Liver (tissue), 9 donors: Measurements from ENCODE around the gene ITPRID1. TPM values are rescaled to one million over a fixed set of nuclear protein-coding genes. Genes with fewer than 3 reads are reported as not detected.

ENCODE experiments used
- DNase-seq: peaks from one replicate; pipeline ENCODE4 v3.0.0-alpha.2; 2017; ENCODE audit warnings: low spot score
- H3K27ac ChIP-seq, 2 donors: one replicate each; pipeline ENCODE4 v1.7.0; 2013; ENCODE audit warnings: inconsistent platforms in 2 of 2, low read length in 2 of 2, control low read depth in 1 of 2, low read depth in 1 of 2, mild to moderate bottlenecking in 1 of 2
- H3K27me3 ChIP-seq, 4 donors: one replicate each; pipeline versions ENCODE4 v1.6.1 to v1.7.0; 2013; ENCODE audit warnings: low read length in 3 of 4, inconsistent platforms in 1 of 4, mild to moderate bottlenecking in 1 of 4, moderate library complexity in 1 of 4; ENCODE audit not compliant: control insufficient read depth in 4 of 4, insufficient read depth in 4 of 4
- H3K36me3 ChIP-seq, 4 donors: one replicate each; pipeline versions ENCODE4 v1.6.1 to v1.7.0; 2013; ENCODE audit warnings: low read length in 3 of 4, mild to moderate bottlenecking in 3 of 4, low read depth in 1 of 4, moderate library complexity in 1 of 4; ENCODE audit not compliant: control insufficient read depth in 4 of 4, insufficient read depth in 3 of 4
- H3K4me1 ChIP-seq, 4 donors: one replicate each; pipeline versions ENCODE4 v1.6.1 to v1.7.0; 2013; ENCODE audit warnings: low read length in 3 of 4, mild to moderate bottlenecking in 3 of 4, moderate library complexity in 1 of 4; ENCODE audit not compliant: control insufficient read depth in 4 of 4, insufficient read depth in 4 of 4
- H3K4me3 ChIP-seq, 3 donors: one replicate each; pipeline versions ENCODE4 v1.6.1 to v1.7.0; 2013; ENCODE audit warnings: low read length in 3 of 3, control low read depth in 1 of 3, low read depth in 1 of 3, mild to moderate bottlenecking in 1 of 3
- H3K9ac ChIP-seq, 2 donors: one replicate each; pipeline ENCODE4 v1.7.0; 2013; ENCODE audit warnings: low read length in 2 of 2, mild to moderate bottlenecking in 2 of 2, moderate library complexity in 2 of 2, control low read depth in 1 of 2, low read depth in 1 of 2
- H3K9me3 ChIP-seq, 4 donors: one replicate each; pipeline versions ENCODE4 v1.6.1 to v1.7.0; 2013; ENCODE audit warnings: low read length in 3 of 4; ENCODE audit not compliant: control insufficient read depth in 4 of 4
- ATF3 ChIP-seq: IDR thresholded peaks from 2 replicates; pipeline ENCODE4 v1.6.1; 2016; ENCODE audit warnings: antibody characterized with exemption
- CTCF ChIP-seq: fragments of 150-350 bp; IDR thresholded peaks from 2 replicates; pipeline ENCODE4 v1.5.1; 2017; ENCODE audit warnings: improper control_type of control experiment, low read depth, low read length; ENCODE audit not compliant: missing input control
- EGR1 ChIP-seq, 2 donors: IDR thresholded peaks; 2 replicates each; pipeline ENCODE4 v1.6.1; 2016 to 2018; ENCODE audit warnings: antibody characterized with exemption in 2 of 2, low read depth in 2 of 2
- FOXA1 ChIP-seq: IDR thresholded peaks from 2 replicates; pipeline ENCODE4 v1.6.1; 2016; ENCODE audit warnings: antibody characterized with exemption
- FOXA2 ChIP-seq: IDR thresholded peaks from 2 replicates; pipeline ENCODE4 v1.6.1; 2016; ENCODE audit warnings: antibody characterized with exemption
- JUND ChIP-seq, 2 donors: IDR thresholded peaks; 2 replicates each; pipeline ENCODE4 v1.6.1; 2016; ENCODE audit warnings: antibody characterized with exemption in 2 of 2
- MAX ChIP-seq: IDR thresholded peaks from 2 replicates; pipeline ENCODE4 v1.6.1; 2016; ENCODE audit warnings: antibody characterized with exemption
- NR2F2 ChIP-seq: IDR thresholded peaks from 2 replicates; pipeline ENCODE4 v1.6.1; 2016; ENCODE audit warnings: antibody characterized with exemption
- RAD21 ChIP-seq, 2 donors: IDR thresholded peaks; 2 replicates each; pipeline ENCODE4 v1.6.1; 2016; ENCODE audit warnings: antibody characterized with exemption in 2 of 2, mild to moderate bottlenecking in 2 of 2
- RXRA ChIP-seq, 2 donors: IDR thresholded peaks; 2 replicates each; pipeline ENCODE4 v1.6.1; 2017 to 2018; ENCODE audit warnings: antibody characterized with exemption in 2 of 2, mild to moderate bottlenecking in 1 of 2
- SP1 ChIP-seq: IDR thresholded peaks from 2 replicates; pipeline ENCODE4 v1.6.1; 2018; ENCODE audit warnings: antibody characterized with exemption, mild to moderate bottlenecking
- TAF1 ChIP-seq: conservative IDR thresholded peaks from 2 replicates; pipeline ENCODE4 v1.6.1; 2016; ENCODE audit warnings: antibody characterized with exemption, mild to moderate bottlenecking
- YY1 ChIP-seq: IDR thresholded peaks from 2 replicates; pipeline ENCODE4 v1.6.1; 2016; ENCODE audit warnings: antibody characterized with exemption, mild to moderate bottlenecking
- ZBTB33 ChIP-seq: IDR thresholded peaks from 2 replicates; pipeline ENCODE4 v1.6.1; 2016; ENCODE audit warnings: antibody characterized with exemption
- WGBS: extraction: QIAGEN DNeasy Blood & Tissue Kit; methylation state at CpG from one replicate; pipeline ENCODE4 v1.1.7; 2013; 5-methylcytosine and 5-hydroxymethylcytosine counted together
- polyA plus RNA-seq, 2 donors: library from polyadenylated mRNA; stranded (reverse) in 1 of 2; unstranded in 1 of 2; fragments of 200-250 nt in 1 of 2; fragments of >200 nt in 1 of 2; fragmentation: Nextera tagmentation in 1 of 2; extraction: Ambion mirVana in 1 of 2; gene quantifications; one replicate each; pipeline versions ENCODE4 v1.2.1 to v1.2.3, GENCODE V29; 2013 to 2015
- total RNA-seq, 2 donors: library from RNA; depleted of rRNA; stranded (reverse); fragments of >200 nt; gene quantifications; one replicate each; pipeline ENCODE4 v1.2.3, GENCODE V29; 2014
- donor health status: healthy.
- donor health status: healthy.
- donor health status: healthy.
- donor health status: healthy.
- donor health status: healthy.

The ITPRID1 gene
- total and polyA plus RNA-seq, 4 donors: not detected

DNA sequence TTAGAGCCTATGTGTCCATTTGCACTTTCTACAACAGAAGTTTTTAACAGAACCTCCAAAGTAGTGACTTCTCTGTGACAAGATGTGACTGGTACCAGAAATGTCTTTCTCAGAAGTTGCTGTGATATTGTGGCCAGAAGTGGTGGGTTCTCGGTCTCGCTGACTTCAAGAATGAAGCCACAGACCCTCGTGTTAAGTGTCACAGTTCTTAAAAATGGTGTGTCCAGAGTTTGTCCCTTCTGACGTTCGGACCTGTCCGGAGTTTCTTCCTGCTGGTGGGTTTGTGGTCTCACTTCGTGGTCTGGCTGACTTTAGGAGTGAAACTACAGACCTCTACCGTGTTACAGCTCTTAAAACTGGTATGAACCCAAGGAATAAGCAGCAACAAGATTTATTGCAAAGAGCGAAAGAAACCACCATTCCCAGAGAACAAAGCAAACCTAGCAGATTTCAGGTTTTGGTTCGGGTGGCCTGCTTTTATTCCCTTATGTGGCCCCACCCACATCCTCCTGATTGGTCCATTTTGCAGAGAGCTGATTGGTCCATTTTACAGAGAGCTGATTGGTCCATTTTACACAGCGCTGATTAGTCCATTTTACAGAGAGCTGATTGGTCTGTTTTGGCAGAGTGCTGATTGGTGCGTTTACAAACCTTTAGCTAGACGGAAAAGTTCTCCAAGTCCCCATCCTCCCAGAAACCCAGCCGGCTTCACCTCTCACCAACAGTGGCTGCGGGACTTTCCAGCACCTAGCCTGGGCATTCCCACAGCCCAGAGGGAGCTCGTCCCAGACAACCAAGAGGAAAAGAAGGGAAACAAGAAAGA lies 3.0 kb downstream of the ITPRID1 start:
- WGBS: 80% methylated on average over 16 of the region's 16 CpGs
- peaks cover 0 to 2% (median 0%) of the 10 kb centered on the region in 4 donors for H3K27me3 ChIP-seq
- H3K9me3 ChIP-seq: peaks cover 0 to 2% (median 0%) of the 10 kb centered on the region in 4 donors
- no peak for DNase-seq
- H3K9ac ChIP-seq: no peak overlapping the region
- no peak overlapping the region for H3K27ac ChIP-seq
- no peak for TF ChIP-seq ATF3
- TF ChIP-seq CTCF: no peak
- H3K36me3 ChIP-seq: no peaks in the 10 kb centered on the region
- H3K4me1 ChIP-seq: no peaks in the 10 kb centered on the region
- no peak overlapping the region for H3K4me3 ChIP-seq

DNA sequence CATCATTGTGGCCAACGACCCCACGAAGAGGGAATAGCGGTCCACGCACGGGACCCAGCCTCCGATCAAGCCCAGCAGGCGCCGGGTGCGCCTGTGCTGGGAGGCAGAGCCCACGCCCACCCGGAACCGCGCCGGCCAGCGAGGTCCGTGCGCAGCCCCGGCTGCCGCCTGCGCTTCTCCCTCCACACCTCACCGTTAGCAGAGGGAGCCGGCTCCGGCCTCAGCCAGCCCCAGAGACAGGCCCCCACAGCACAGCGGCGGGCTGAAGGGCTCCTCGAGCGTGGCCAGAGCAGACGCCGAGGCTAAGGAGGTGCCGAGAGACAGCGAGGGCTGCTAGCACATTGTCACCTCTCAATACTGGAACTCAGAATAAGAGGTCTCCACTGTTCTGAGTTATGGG lies 3.6 kb downstream of the ITPRID1 start:
- H3K4me3 ChIP-seq: no peak overlapping the region
- peaks cover 0 to 2% (median 0%) of the 10 kb centered on the region in 4 donors for H3K9me3 ChIP-seq
- H3K27ac ChIP-seq: no peak overlapping the region
- no peaks in the 10 kb centered on the region for H3K36me3 ChIP-seq
- no peak for DNase-seq
- TF ChIP-seq ZBTB33 (no peak), EGR1 (IDR thresholded peaks at IDR 0.05; ENCODE audit: low read depth in 2 of 2) (no peak), TAF1 (no peak), FOXA2 (no peak), SP1 (no peak), RXRA (IDR thresholded peaks at IDR 0.05) (no peak), NR2F2 (no peak), FOXA1 (no peak), MAX (no peak)
- no peak overlapping the region for H3K9ac ChIP-seq
- no peaks in the 10 kb centered on the region for H3K4me1 ChIP-seq
- WGBS: 91% methylated on average over 31 of the region's 31 CpGs
- peaks cover 0 to 2% (median 0%) of the 10 kb centered on the region in 4 donors for H3K27me3 ChIP-seq

GRCh38 chr7:31518766-31519165 lies 4.9 kb downstream of the ITPRID1 start:
- 82% methylated on average over 4 of the region's 4 CpGs for WGBS
- Histone ChIP-seq H3K4me1 (no peaks in the 10 kb centered on the region), H3K27ac (no peak overlapping the region), H3K27me3 (peaks cover 0 to 8% (median 0%) of the 10 kb centered on the region in 4 donors), H3K4me3 (no peak overlapping the region), H3K9ac (no peak overlapping the region), H3K9me3 (peaks cover 0 to 2% (median 0%) of the 10 kb centered on the region in 4 donors), H3K36me3 (no peaks in the 10 kb centered on the region)
- no peak for DNase-seq
- TF ChIP-seq MAX (no peak), JUND (IDR thresholded peaks at IDR 0.05) (no peak), YY1 (no peak), ATF3 (no peak), RAD21 (IDR thresholded peaks at IDR 0.05) (no peak), SP1 (no peak), FOXA2 (no peak), FOXA1 (no peak)
